GM23338 (cell line): ENCODE measurements around the gene HEYL. TPM values are rescaled to one million over a fixed set of nuclear protein-coding genes. Genes with fewer than 3 reads are reported as not detected.

ENCODE experiments used
- ATAC-seq: fragments of 200-7000 bp; cut with Tn5 transposase; 3 replicates; pipeline ENCODE4 v1.9.1; 2020
- DNase-seq: peaks from one replicate; pipeline ENCODE4 v3.0.0-alpha.2; 2015; ENCODE audit warnings: low spot score
- H2AFZ ChIP-seq: fragments of 200-600 bp; sonication (generic); 2 replicates; pipeline ENCODE4 v1.8.0; 2016; ENCODE audit warnings: antibody characterized with exemption, mild to moderate bottlenecking, moderate library complexity
- H3F3A ChIP-seq: fragments of 200-600 bp; sonication (generic); replicated peaks from 2 replicates; pipeline ENCODE4 v1.8.0; 2017; ENCODE audit warnings: antibody characterized with exemption, mixed run types, low read depth
- H3K27ac ChIP-seq: fragments of 200-600 bp; sonication (generic); 2 replicates; pipeline ENCODE4 v1.6.1; 2016; ENCODE audit warnings: low read depth
- H3K27me3 ChIP-seq: fragments of 200-600 bp; sonication (generic); 2 replicates; pipeline ENCODE4 v1.8.0; 2016; ENCODE audit warnings: mild to moderate bottlenecking, mixed run types, moderate library complexity; ENCODE audit not compliant: insufficient read depth
- H3K36me3 ChIP-seq: fragments of 200-600 bp; sonication (generic); 2 replicates; pipeline ENCODE4 v1.8.0; 2016; ENCODE audit warnings: mild to moderate bottlenecking; ENCODE audit not compliant: insufficient read depth
- H3K4me1 ChIP-seq: fragments of 200-600 bp; sonication (generic); 2 replicates; pipeline ENCODE4 v1.8.0; 2016; ENCODE audit warnings: mild to moderate bottlenecking, moderate library complexity; ENCODE audit not compliant: insufficient read depth
- H3K4me2 ChIP-seq: fragments of 200-600 bp; sonication (generic); 2 replicates; pipeline ENCODE4 v1.7.1; 2017; ENCODE audit warnings: mixed run types
- H3K4me3 ChIP-seq: fragments of 200-600 bp; sonication (generic); 2 replicates; pipeline ENCODE4 v1.6.1; 2016; ENCODE audit warnings: mixed run types
- H3K79me2 ChIP-seq: fragments of 200-600 bp; sonication (generic); replicated peaks from 2 replicates; pipeline ENCODE4 v1.8.0; 2017; ENCODE audit warnings: mild to moderate bottlenecking; ENCODE audit not compliant: insufficient read depth
- H3K9me2 ChIP-seq: fragments of 200-600 bp; sonication (generic); 2 replicates; pipeline ENCODE4 v1.8.0; 2017; ENCODE audit not compliant: insufficient read depth
- H4K20me1 ChIP-seq: fragments of 200-600 bp; sonication (generic); replicated peaks from 2 replicates; pipeline ENCODE4 v1.8.0; 2017; ENCODE audit warnings: mild to moderate bottlenecking; ENCODE audit not compliant: insufficient read depth
- H3K27ac Mint-ChIP-seq: 2 replicates; pipeline ENCODE4 v1.8.0; 2020; ENCODE audit warnings: inconsistent platforms, mild to moderate bottlenecking, moderate library complexity, mixed read lengths
- H3K27me3 Mint-ChIP-seq: 3 replicates; pipeline ENCODE4 v1.8.0; 2022; ENCODE audit warnings: low read depth, mild to moderate bottlenecking, moderate library complexity, mixed read lengths, inconsistent platforms; ENCODE audit not compliant: insufficient read depth, poor library complexity
- H3K36me3 Mint-ChIP-seq: 3 replicates; pipeline ENCODE4 v1.8.0; 2021; ENCODE audit warnings: low read depth, mild to moderate bottlenecking, inconsistent platforms, moderate library complexity, mixed read lengths
- H3K4me1 Mint-ChIP-seq: 3 replicates; pipeline ENCODE4 v1.8.0; 2020; ENCODE audit warnings: mild to moderate bottlenecking, inconsistent platforms, mixed read lengths
- H3K4me3 Mint-ChIP-seq: 3 replicates; pipeline ENCODE4 v1.8.0; 2021; ENCODE audit warnings: moderate library complexity, mild to moderate bottlenecking, inconsistent platforms, mixed read lengths
- H3K9me3 Mint-ChIP-seq: 3 replicates; pipeline ENCODE4 v1.8.0; 2020; ENCODE audit warnings: moderate library complexity, mild to moderate bottlenecking, inconsistent platforms, mixed read lengths
- CREB1 ChIP-seq: fragments of 250-450 bp; sonication (Bioruptor Pico); IDR thresholded peaks from 2 replicates; pipeline ENCODE4 v1.5.0; 2020; ENCODE audit warnings: low read depth, mild to moderate bottlenecking, moderate library complexity
- EZH2phosphoT487 ChIP-seq: fragments of 200-600 bp; sonication (generic); IDR thresholded peaks from one replicate; pipeline ENCODE4 v1.8.1; 2018; ENCODE audit warnings: antibody characterized with exemption; ENCODE audit not compliant: unreplicated experiment
- POLR2AphosphoS5 ChIP-seq: IDR thresholded peaks from 2 replicates; pipeline ENCODE4 v1.6.1; 2016; ENCODE audit warnings: antibody characterized with exemption, low read depth
- STAT1 ChIP-seq: IDR thresholded peaks from one replicate; pipeline ENCODE4 v1.6.1; 2016; ENCODE audit warnings: antibody characterized with exemption; ENCODE audit not compliant: unreplicated experiment
- ZNF114 ChIP-seq: fragments of 250-450 bp; sonication (Bioruptor Pico); IDR thresholded peaks from 2 replicates; pipeline ENCODE4 v1.5.0; 2020; ENCODE audit warnings: mild to moderate bottlenecking, moderate library complexity
- polyA plus RNA-seq: library from polyadenylated mRNA; unstranded; fragments of >200 nt; fragmentation: Nextera tagmentation; extraction: Ambion mirVana; gene quantifications from 2 replicates; pipeline ENCODE4 v1.2.1, GENCODE V29; 2016
- total RNA-seq: library from RNA; depleted of rRNA; stranded (reverse); fragments of >200 nt; shearing (Covaris generic); gene quantifications from 2 replicates; pipeline ENCODE4 v1.2.3, GENCODE V29; 2014
- TF ChIP-seq, protein P1 (sequence below): fragments of 250-450 bp; sonication (Bioruptor Pico); IDR thresholded peaks from 2 replicates; pipeline ENCODE4 v1.5.0; 2020; ENCODE audit warnings: mild to moderate bottlenecking, moderate library complexity
- TF ChIP-seq, protein P2 (sequence below), 2 experiments: fragments of 200-600 bp in 1 of 2; sonication (generic) in 1 of 2; conservative IDR thresholded peaks; 2 replicates each; pipeline versions ENCODE4 v1.5.1 to v1.6.1; 2016 to 2017; ENCODE audit warnings: antibody characterized with exemption in 2 of 2, low read depth in 2 of 2, mild to moderate bottlenecking in 2 of 2, moderate library complexity in 1 of 2
- TF ChIP-seq, protein P3 (sequence below): IDR thresholded peaks from one replicate; pipeline ENCODE4 v1.6.1; 2018; ENCODE audit warnings: antibody characterized with exemption; ENCODE audit not compliant: unreplicated experiment

The HEYL gene
- total and polyA plus RNA-seq, 2 experiments from 2014 or later = 1.6 to 4.5 TPM

DNA sequence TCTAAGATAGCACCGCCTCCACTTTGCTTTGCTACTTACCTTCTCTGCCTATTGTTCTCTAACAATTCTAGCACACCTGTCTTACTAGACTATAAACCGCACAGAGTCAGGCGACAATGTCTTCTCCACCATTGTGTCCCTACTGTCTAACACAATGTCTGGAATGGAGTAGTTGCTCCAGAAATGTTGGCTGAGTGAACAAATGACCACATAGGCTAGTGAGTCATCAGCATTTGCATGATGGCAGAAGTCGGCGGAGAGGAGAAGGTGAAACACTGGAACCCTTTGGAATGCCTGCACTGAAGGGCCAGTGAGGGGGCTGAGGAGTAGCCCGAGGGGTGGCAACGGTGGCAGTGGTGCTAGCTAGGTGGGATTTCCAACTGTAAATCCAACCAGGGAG is 48.9 kb downstream of the HEYL start:
- Mint-ChIP-seq H3K36me3 (no peaks in the 10 kb centered on the region), H3K27me3 (peaks cover 5% of the 10 kb centered on the region)
- no peak for ATAC-seq

DNA sequence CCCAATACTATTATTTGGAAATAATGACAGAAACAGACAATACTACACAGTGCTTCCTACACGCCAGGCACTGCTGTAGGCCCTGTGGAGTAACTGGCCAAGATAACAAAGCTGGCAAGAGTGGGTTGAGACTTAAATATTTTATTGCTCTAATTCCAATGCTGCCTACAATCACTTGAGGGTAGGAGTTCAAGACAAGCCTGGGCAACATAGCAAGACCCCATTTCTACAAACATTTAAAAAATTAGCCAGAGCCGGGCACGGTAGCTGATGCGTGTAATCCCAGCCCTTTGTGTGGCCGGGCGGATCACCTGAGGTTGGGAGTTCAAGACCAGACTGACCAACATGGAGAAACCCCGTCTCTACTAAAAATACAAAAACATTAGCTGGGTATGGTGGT is 53.5 kb downstream of the HEYL start:
- DNase-seq (no peak), ATAC-seq (no peak)
- H3K27ac ChIP-seq = no peak overlapping the region
- no peak overlapping the region for H3K4me3 Mint-ChIP-seq
- no peaks in the 10 kb centered on the region; the same call in 1 of the 2 replicates for H4K20me1 ChIP-seq
- H3K9me3 Mint-ChIP-seq = no peaks in the 10 kb centered on the region; the same call in 2 of the 3 replicates
- H3K79me2 ChIP-seq = no peaks in the 10 kb centered on the region
- H3K36me3 ChIP-seq = no peaks in the 10 kb centered on the region
- peaks cover 10% of the 10 kb centered on the region; the same call in 2 of the 3 replicates for H3K4me1 Mint-ChIP-seq
- H3K4me3 ChIP-seq = no peak overlapping the region
- H3K9me2 ChIP-seq = no peaks in the 10 kb centered on the region
- no peak overlapping the region for H2AFZ ChIP-seq
- H3F3A ChIP-seq = no peaks in the 10 kb centered on the region
- H3K27me3 ChIP-seq = no peaks in the 10 kb centered on the region
- H3K27ac Mint-ChIP-seq = no peak overlapping the region
- peaks cover 9% of the 10 kb centered on the region for H3K27me3 Mint-ChIP-seq
- H3K4me2 ChIP-seq = no peak overlapping the region
- H3K4me1 ChIP-seq = no peaks in the 10 kb centered on the region
- no peaks in the 10 kb centered on the region for H3K36me3 Mint-ChIP-seq
- TF ChIP-seq CREB1 (CRISPR knock-in tag) (no peak), STAT1 (no peak)
- TF ChIP-seq, protein P1, sequence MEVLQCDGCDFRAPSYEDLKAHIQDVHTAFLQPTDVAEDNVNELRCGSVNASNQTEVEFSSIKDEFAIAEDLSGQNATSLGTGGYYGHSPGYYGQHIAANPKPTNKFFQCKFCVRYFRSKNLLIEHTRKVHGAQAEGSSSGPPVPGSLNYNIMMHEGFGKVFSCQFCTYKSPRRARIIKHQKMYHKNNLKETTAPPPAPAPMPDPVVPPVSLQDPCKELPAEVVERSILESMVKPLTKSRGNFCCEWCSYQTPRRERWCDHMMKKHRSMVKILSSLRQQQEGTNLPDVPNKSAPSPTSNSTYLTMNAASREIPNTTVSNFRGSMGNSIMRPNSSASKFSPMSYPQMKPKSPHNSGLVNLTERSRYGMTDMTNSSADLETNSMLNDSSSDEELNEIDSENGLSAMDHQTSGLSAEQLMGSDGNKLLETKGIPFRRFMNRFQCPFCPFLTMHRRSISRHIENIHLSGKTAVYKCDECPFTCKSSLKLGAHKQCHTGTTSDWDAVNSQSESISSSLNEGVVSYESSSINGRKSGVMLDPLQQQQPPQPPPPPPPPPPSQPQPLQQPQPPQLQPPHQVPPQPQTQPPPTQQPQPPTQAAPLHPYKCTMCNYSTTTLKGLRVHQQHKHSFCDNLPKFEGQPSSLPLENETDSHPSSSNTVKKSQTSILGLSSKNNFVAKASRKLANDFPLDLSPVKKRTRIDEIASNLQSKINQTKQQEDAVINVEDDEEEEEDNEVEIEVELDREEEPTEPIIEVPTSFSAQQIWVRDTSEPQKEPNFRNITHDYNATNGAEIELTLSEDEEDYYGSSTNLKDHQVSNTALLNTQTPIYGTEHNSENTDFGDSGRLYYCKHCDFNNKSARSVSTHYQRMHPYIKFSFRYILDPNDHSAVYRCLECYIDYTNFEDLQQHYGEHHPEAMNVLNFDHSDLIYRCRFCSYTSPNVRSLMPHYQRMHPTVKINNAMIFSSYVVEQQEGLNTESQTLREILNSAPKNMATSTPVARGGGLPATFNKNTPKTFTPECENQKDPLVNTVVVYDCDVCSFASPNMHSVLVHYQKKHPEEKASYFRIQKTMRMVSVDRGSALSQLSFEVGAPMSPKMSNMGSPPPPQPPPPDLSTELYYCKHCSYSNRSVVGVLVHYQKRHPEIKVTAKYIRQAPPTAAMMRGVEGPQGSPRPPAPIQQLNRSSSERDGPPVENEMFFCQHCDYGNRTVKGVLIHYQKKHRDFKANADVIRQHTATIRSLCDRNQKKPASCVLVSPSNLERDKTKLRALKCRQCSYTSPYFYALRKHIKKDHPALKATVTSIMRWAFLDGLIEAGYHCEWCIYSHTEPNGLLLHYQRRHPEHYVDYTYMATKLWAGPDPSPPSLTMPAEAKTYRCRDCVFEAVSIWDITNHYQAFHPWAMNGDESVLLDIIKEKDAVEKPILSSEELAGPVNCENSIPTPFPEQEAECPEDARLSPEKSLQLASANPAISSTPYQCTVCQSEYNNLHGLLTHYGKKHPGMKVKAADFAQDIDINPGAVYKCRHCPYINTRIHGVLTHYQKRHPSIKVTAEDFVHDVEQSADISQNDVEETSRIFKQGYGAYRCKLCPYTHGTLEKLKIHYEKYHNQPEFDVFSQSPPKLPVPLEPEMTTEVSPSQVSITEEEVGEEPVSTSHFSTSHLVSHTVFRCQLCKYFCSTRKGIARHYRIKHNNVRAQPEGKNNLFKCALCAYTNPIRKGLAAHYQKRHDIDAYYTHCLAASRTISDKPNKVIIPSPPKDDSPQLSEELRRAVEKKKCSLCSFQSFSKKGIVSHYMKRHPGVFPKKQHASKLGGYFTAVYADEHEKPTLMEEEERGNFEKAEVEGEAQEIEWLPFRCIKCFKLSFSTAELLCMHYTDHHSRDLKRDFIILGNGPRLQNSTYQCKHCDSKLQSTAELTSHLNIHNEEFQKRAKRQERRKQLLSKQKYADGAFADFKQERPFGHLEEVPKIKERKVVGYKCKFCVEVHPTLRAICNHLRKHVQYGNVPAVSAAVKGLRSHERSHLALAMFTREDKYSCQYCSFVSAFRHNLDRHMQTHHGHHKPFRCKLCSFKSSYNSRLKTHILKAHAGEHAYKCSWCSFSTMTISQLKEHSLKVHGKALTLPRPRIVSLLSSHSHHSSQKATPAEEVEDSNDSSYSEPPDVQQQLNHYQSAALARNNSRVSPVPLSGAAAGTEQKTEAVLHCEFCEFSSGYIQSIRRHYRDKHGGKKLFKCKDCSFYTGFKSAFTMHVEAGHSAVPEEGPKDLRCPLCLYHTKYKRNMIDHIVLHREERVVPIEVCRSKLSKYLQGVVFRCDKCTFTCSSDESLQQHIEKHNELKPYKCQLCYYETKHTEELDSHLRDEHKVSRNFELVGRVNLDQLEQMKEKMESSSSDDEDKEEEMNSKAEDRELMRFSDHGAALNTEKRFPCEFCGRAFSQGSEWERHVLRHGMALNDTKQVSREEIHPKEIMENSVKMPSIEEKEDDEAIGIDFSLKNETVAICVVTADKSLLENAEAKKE (CRISPR knock-in tag) = no peak
- TF ChIP-seq, protein P2, sequence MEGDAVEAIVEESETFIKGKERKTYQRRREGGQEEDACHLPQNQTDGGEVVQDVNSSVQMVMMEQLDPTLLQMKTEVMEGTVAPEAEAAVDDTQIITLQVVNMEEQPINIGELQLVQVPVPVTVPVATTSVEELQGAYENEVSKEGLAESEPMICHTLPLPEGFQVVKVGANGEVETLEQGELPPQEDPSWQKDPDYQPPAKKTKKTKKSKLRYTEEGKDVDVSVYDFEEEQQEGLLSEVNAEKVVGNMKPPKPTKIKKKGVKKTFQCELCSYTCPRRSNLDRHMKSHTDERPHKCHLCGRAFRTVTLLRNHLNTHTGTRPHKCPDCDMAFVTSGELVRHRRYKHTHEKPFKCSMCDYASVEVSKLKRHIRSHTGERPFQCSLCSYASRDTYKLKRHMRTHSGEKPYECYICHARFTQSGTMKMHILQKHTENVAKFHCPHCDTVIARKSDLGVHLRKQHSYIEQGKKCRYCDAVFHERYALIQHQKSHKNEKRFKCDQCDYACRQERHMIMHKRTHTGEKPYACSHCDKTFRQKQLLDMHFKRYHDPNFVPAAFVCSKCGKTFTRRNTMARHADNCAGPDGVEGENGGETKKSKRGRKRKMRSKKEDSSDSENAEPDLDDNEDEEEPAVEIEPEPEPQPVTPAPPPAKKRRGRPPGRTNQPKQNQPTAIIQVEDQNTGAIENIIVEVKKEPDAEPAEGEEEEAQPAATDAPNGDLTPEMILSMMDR (conservative IDR thresholded peaks at IDR 0.05; ENCODE audit: low read depth in 2 of 2) = no peak

More for the DNA sequence above, 48.9 kb downstream of the HEYL start:
- no peaks in the 10 kb centered on the region for H3K36me3 ChIP-seq
- H3K9me3 Mint-ChIP-seq = no peaks in the 10 kb centered on the region; the same call in 2 of the 3 replicates
- H4K20me1 ChIP-seq = no peaks in the 10 kb centered on the region; the same call in 1 of the 2 replicates
- no peaks in the 10 kb centered on the region for H3K4me1 Mint-ChIP-seq
- H3K79me2 ChIP-seq = no peaks in the 10 kb centered on the region
- H3K4me3 Mint-ChIP-seq = no peak overlapping the region; the same call in 2 of the 3 replicates
- no peak overlapping the region for H3K27ac ChIP-seq
- H3F3A ChIP-seq = no peaks in the 10 kb centered on the region
- DNase-seq = no peak
- no peaks in the 10 kb centered on the region for H3K9me2 ChIP-seq
- H3K4me3 ChIP-seq = no peak overlapping the region
- H3K27ac Mint-ChIP-seq = no peak overlapping the region
- H2AFZ ChIP-seq = no peak overlapping the region
- H3K27me3 ChIP-seq = peaks cover 10% of the 10 kb centered on the region; the same call in 1 of the 2 replicates
- TF ChIP-seq POLR2AphosphoS5 = no peak
- no peak for TF ChIP-seq STAT1
- TF ChIP-seq ZNF114 (CRISPR knock-in tag) = no peak
- TF ChIP-seq, protein P3, sequence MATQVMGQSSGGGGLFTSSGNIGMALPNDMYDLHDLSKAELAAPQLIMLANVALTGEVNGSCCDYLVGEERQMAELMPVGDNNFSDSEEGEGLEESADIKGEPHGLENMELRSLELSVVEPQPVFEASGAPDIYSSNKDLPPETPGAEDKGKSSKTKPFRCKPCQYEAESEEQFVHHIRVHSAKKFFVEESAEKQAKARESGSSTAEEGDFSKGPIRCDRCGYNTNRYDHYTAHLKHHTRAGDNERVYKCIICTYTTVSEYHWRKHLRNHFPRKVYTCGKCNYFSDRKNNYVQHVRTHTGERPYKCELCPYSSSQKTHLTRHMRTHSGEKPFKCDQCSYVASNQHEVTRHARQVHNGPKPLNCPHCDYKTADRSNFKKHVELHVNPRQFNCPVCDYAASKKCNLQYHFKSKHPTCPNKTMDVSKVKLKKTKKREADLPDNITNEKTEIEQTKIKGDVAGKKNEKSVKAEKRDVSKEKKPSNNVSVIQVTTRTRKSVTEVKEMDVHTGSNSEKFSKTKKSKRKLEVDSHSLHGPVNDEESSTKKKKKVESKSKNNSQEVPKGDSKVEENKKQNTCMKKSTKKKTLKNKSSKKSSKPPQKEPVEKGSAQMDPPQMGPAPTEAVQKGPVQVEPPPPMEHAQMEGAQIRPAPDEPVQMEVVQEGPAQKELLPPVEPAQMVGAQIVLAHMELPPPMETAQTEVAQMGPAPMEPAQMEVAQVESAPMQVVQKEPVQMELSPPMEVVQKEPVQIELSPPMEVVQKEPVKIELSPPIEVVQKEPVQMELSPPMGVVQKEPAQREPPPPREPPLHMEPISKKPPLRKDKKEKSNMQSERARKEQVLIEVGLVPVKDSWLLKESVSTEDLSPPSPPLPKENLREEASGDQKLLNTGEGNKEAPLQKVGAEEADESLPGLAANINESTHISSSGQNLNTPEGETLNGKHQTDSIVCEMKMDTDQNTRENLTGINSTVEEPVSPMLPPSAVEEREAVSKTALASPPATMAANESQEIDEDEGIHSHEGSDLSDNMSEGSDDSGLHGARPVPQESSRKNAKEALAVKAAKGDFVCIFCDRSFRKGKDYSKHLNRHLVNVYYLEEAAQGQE = no peak
- no peak for TF ChIP-seq EZH2phosphoT487
- TF ChIP-seq CREB1 (CRISPR knock-in tag) = no peak
- no peaks in the 10 kb centered on the region for H3K4me1 ChIP-seq
- no peak overlapping the region for H3K4me2 ChIP-seq
